Colonic mucosa (tissue), 4 donors: ENCODE results near the gene AIDA. TPM values are rescaled to one million over a fixed set of nuclear protein-coding genes. Genes with fewer than 3 reads are reported as not detected.

Experiments
- DNase-seq: peaks from one replicate; pipeline ENCODE4 v3.0.0-alpha.2; 2020
- H3K27ac ChIP-seq: fragments of 200-600 bp; one replicate; pipeline ENCODE4 v1.8.0; 2021
- H3K27me3 ChIP-seq: fragments of 200-600 bp; one replicate; pipeline ENCODE4 v1.8.0; 2021
- H3K36me3 ChIP-seq: fragments of 200-600 bp; one replicate; pipeline ENCODE4 v1.8.0; 2021
- H3K4me1 ChIP-seq: fragments of 200-600 bp; one replicate; pipeline ENCODE4 v1.8.0; 2021; ENCODE audit warnings: mild to moderate bottlenecking
- H3K4me3 ChIP-seq: fragments of 200-600 bp; one replicate; pipeline ENCODE4 v1.8.0; 2021
- H3K9ac ChIP-seq, 2 donors: one replicate each; pipeline ENCODE4 v1.7.0; 2013; ENCODE audit warnings: control low read depth in 2 of 2, low read depth in 2 of 2, low read length in 2 of 2
- H3K9me3 ChIP-seq: fragments of 200-600 bp; one replicate; pipeline ENCODE4 v1.8.0; 2021
- intact Hi-C: fragments of 100-400 bp; cut with DNase I; formaldehyde crosslinking; loops from one replicate; pipeline ENCODE4 v1.14.1; 2022
- total RNA-seq, 2 donors: library from RNA; stranded (reverse); fragmentation: NEBNext Ultra II Directional in 1 of 2; extraction: Animal tissue kit (Norgen Biotek cat#: 25700) in 1 of 2; gene quantifications; one replicate each; pipeline ENCODE4 v1.2.1, GENCODE V29; 2021
- TF ChIP-seq, protein P1 (sequence below): fragments of 200-600 bp; IDR thresholded peaks from one replicate; pipeline ENCODE4 v1.8.0; 2022; ENCODE audit warnings: antibody characterized with exemption, mild to moderate bottlenecking
- donor health status: healthy.
- donor health status: DM: no; HTN: no; CAD: no.
- donor health status: DM: no; HTN: no; CAD: no.

Gene AIDA, protein sequence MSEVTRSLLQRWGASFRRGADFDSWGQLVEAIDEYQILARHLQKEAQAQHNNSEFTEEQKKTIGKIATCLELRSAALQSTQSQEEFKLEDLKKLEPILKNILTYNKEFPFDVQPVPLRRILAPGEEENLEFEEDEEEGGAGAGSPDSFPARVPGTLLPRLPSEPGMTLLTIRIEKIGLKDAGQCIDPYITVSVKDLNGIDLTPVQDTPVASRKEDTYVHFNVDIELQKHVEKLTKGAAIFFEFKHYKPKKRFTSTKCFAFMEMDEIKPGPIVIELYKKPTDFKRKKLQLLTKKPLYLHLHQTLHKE
- total RNA-seq: 10 to 100 TPM; 36.0 to 44.1 TPM

DNA sequence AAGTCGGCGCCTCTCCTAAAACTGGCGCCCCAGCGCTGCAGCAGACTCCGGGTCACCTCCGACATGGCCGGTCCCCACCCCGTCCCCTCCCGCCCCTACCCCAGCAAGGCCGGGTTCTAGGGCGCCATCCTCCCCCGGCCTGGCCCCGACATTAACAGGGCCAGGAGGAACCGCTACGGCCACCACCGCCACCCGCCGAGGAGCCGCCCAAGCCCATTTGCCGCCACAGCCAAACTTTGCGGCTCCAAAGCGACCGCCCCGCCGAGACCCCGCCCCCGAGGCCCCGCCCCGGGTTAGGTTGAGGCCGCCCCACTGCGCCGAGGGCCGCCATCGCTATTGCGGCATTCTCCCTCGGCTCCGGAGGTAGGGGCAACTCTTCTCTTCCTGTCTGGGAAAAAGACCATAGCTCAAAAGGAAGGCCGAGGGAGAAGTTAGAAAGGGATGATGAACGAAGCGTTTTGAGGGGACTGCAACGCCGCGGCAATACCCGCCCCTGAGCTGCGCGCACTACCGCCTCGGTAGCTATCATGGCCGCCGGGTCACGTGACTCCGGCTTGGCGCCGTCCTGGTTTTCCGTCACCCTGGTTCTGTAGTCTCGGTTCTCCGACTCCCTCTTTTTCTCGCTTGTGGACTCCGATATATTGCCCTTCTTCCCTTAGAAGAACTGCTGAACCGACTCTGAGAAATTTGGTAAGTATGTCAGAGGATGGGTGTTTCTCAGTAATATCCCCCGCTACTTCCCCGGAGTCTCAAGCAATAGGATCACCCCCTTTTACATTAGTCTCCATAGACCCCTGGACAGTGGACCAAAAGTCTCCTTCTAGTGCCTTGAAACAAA lies at the start of gene AIDA, which contains the start of gene BROX:
TSS of gene AIDA (minus strand) at position 239 of the 838 bp plus-strand sequence. CDS start at position 65, 174 bp downstream.
TSS of gene BROX (plus strand) at position 312 of the 838 bp plus-strand sequence. CDS start 3,136 bp downstream, outside the sequence.
- Histone ChIP-seq H3K27ac (peak within 1 kb of the TSS; percentile 98), H3K36me3 (peaks cover under 1% of the 10 kb centered on the region), H3K4me1 (no peaks in the 10 kb centered on the region), H3K4me3 (peak within 1 kb of the TSS; percentile 63), H3K27me3 (no peaks in the 10 kb centered on the region), H3K9ac (peak within 1 kb of the TSS; percentile 84 to 97), H3K9me3 (no peaks in the 10 kb centered on the region)
- TF ChIP-seq, protein P1, sequence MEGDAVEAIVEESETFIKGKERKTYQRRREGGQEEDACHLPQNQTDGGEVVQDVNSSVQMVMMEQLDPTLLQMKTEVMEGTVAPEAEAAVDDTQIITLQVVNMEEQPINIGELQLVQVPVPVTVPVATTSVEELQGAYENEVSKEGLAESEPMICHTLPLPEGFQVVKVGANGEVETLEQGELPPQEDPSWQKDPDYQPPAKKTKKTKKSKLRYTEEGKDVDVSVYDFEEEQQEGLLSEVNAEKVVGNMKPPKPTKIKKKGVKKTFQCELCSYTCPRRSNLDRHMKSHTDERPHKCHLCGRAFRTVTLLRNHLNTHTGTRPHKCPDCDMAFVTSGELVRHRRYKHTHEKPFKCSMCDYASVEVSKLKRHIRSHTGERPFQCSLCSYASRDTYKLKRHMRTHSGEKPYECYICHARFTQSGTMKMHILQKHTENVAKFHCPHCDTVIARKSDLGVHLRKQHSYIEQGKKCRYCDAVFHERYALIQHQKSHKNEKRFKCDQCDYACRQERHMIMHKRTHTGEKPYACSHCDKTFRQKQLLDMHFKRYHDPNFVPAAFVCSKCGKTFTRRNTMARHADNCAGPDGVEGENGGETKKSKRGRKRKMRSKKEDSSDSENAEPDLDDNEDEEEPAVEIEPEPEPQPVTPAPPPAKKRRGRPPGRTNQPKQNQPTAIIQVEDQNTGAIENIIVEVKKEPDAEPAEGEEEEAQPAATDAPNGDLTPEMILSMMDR: no peak
- DNase-seq: peak; percentile 97
- intact Hi-C loops: loop anchor here (5.0 kb wide), 1 partner anchor 60 kb away; no protein-coding TSS in a partner anchor

DNA sequence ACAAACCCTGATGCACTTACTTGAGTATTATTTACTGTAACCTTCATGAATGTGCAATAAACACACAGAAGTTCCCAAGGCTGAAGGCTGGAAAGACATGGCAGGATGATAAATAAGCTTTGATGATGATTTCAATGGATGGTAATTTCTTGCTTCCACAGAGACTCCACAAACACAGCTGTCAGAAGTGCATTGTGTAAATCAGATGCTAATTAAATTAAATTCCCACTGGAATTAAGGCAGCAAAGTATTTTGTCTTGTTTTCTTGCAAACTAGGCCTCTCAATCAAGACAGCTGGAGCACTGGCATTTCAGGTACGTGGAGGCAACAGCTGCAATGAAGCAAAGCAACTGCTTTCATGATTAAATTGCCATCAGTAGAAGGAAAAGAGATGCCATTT lies 48.8 kb upstream of the AIDA start:
- TF ChIP-seq, protein P1: no peak

DNA sequence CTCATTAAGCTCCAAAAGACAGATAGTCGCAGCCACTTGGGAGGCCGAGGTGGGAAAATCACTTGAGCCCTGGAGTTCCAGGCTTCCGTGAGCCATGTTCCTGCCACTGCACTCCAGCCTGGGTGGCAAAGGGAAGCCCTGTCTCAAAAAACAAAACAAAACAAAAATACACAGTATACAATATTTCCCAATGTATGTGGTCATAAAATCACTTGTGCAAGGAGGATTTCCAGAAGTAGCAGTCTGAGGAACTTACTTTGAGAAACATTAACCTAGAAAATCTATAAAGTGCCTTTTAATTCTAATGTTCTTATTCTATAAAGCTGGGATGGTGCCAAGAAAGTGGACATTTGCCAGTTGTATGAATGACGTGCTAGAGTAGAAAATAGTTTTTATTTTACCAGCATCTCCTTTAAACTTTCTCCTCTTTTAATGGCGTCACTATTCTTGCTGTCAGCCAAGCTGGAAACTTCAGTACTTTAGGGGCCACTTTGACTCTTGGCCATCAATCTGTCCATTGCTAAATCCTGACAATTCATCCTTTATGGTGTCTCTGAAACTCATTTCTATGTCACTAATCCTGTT lies 47.3 kb upstream of the AIDA start:
- H3K27ac ChIP-seq: no peak overlapping the region
- TF ChIP-seq, protein P1: no peak
- no peak for DNase-seq
- no peaks in the 10 kb centered on the region for H3K4me1 ChIP-seq
- no peaks in the 10 kb centered on the region for H3K27me3 ChIP-seq
- H3K9ac ChIP-seq: no peak overlapping the region
- H3K9me3 ChIP-seq: no peaks in the 10 kb centered on the region
- intact Hi-C loops: no loop called here
- no peak overlapping the region for H3K4me3 ChIP-seq
- no peaks in the 10 kb centered on the region for H3K36me3 ChIP-seq

More for the DNA sequence above, 48.8 kb upstream of the AIDA start:
- Histone ChIP-seq H3K27me3 (no peaks in the 10 kb centered on the region), H3K4me1 (no peaks in the 10 kb centered on the region), H3K9me3 (no peaks in the 10 kb centered on the region), H3K36me3 (no peaks in the 10 kb centered on the region), H3K27ac (no peak overlapping the region), H3K9ac (no peak overlapping the region), H3K4me3 (no peak overlapping the region)
- DNase-seq: no peak
- intact Hi-C loops: no loop called here

DNA sequence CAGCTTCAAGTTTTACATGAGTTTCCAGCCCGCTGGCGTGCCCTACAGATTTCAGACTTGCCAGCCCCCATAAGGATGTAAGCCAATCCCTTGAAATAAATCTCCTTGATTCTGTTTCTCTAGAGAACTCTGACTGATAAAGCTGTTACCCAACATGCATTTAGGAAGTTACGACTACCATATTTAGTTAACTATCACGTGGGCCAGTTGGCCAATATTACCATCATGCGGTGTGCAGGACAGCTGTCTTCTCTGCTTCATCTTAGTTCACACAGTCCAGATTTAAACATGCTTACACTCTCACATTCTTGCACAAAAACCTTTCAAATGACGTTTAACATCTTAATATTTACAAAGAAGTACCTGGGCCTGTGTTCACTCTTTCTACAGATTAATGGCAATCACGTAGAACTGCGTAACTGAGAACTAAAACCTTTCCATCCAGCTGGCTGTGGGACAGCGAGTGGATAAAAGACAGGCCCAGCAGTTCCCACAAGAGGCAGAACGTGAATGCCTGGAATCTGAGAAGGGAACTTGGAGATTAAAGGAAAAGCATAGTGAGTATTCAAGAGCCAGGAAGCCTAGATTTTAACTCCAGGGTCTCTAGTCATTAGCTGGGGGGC lies 45.5 kb upstream of the AIDA start:
- Histone ChIP-seq H3K36me3 (no peaks in the 10 kb centered on the region), H3K4me3 (no peak overlapping the region), H3K27me3 (no peaks in the 10 kb centered on the region), H3K27ac (no peak overlapping the region), H3K9ac (no peak overlapping the region), H3K4me1 (no peaks in the 10 kb centered on the region), H3K9me3 (no peaks in the 10 kb centered on the region)
- DNase-seq: no peak
- intact Hi-C loops: no loop called here
- TF ChIP-seq, protein P1: no peak
